ENCODE results near the gene DDRGK1. TPM values are rescaled to one million over a fixed set of nuclear protein-coding genes. Genes with fewer than 3 reads are reported as not detected.

The DDRGK1 gene
- total RNA-seq, 1 donor, result 22.1 TPM

GRCh38 chr20:3171391-3172125 lies 32.9 kb downstream of the DDRGK1 start:
- Histone ChIP-seq H3K4me1 (ENCODE audit: insufficient read depth, low read length) (peaks cover 18% of the 10 kb centered on the region), H3K27me3 (ENCODE audit: insufficient read depth, low read length) (peaks cover 60% of the 10 kb centered on the region), H3K9me3 (ENCODE audit: low read depth, low read length) (no peaks in the 10 kb centered on the region), H3K4me3 (ENCODE audit: low read length) (no peak overlapping the region)

GRCh38 chr20:3168829-3169590 lies 35.5 kb downstream of the DDRGK1 start:
- Histone ChIP-seq H3K9me3 (ENCODE audit: low read depth, low read length) (no peaks in the 10 kb centered on the region), H3K4me3 (ENCODE audit: low read length) (no peak overlapping the region), H3K4me1 (ENCODE audit: insufficient read depth, low read length) (peaks cover 13% of the 10 kb centered on the region), H3K27me3 (ENCODE audit: insufficient read depth, low read length) (peaks cover 42% of the 10 kb centered on the region)

GRCh38 chr20:3168079-3168828 lies 36.2 kb downstream of the DDRGK1 start:
- Histone ChIP-seq H3K4me3 (ENCODE audit: low read length) (no peak overlapping the region), H3K27me3 (ENCODE audit: insufficient read depth, low read length) (peaks cover 38% of the 10 kb centered on the region)

GRCh38 chr20:3167738-3168078 lies 36.8 kb downstream of the DDRGK1 start:
- H3K9me3 ChIP-seq (ENCODE audit: low read depth, low read length), result no peaks in the 10 kb centered on the region
- H3K27me3 ChIP-seq (ENCODE audit: insufficient read depth, low read length), result peaks cover 37% of the 10 kb centered on the region
- peaks cover 3% of the 10 kb centered on the region for H3K4me1 ChIP-seq (ENCODE audit: insufficient read depth, low read length)
- no peak overlapping the region for H3K4me3 ChIP-seq (ENCODE audit: low read length)

More at GRCh38 chr20:3168079-3168828, 36.2 kb downstream of the DDRGK1 start:
- peaks cover 7% of the 10 kb centered on the region for H3K4me1 ChIP-seq (ENCODE audit: insufficient read depth, low read length)
- no peaks in the 10 kb centered on the region for H3K9me3 ChIP-seq (ENCODE audit: low read depth, low read length)

GRCh38 chr20:3166913-3167342 lies 37.6 kb downstream of the DDRGK1 start:
- Histone ChIP-seq H3K4me1 (ENCODE audit: insufficient read depth, low read length) (no peaks in the 10 kb centered on the region), H3K27me3 (ENCODE audit: insufficient read depth, low read length) (peaks cover 29% of the 10 kb centered on the region), H3K9me3 (ENCODE audit: low read depth, low read length) (no peaks in the 10 kb centered on the region), H3K4me3 (ENCODE audit: low read length) (no peak overlapping the region)

GRCh38 chr20:3166338-3166912 lies 38.1 kb downstream of the DDRGK1 start:
- H3K4me1 ChIP-seq (ENCODE audit: insufficient read depth, low read length), result no peaks in the 10 kb centered on the region
- H3K27me3 ChIP-seq (ENCODE audit: insufficient read depth, low read length), result peaks cover 25% of the 10 kb centered on the region
- H3K4me3 ChIP-seq (ENCODE audit: low read length), result no peak overlapping the region
- H3K9me3 ChIP-seq (ENCODE audit: low read depth, low read length), result no peaks in the 10 kb centered on the region

- Histone ChIP-seq H3K9me3 (ENCODE audit: low read depth, low read length) (no peaks in the 10 kb centered on the region), H3K27me3 (ENCODE audit: insufficient read depth, low read length) (peaks cover 22% of the 10 kb centered on the region), H3K4me1 (ENCODE audit: insufficient read depth, low read length) (no peaks in the 10 kb centered on the region), H3K4me3 (ENCODE audit: low read length) (no peak overlapping the region)
These were observed 38.8 kb downstream of the DDRGK1 start for GRCh38 chr20:3165473-3166337.

- Histone ChIP-seq H3K27me3 (ENCODE audit: insufficient read depth, low read length) (peaks cover 22% of the 10 kb centered on the region), H3K4me1 (ENCODE audit: insufficient read depth, low read length) (peaks cover 5% of the 10 kb centered on the region), H3K4me3 (ENCODE audit: low read length) (no peak overlapping the region), H3K9me3 (ENCODE audit: low read depth, low read length) (no peaks in the 10 kb centered on the region)
These were observed 39.6 kb downstream of the DDRGK1 start for GRCh38 chr20:3164763-3165410.

GRCh38 chr20:3164043-3164762 lies 40.3 kb downstream of the DDRGK1 start:
- peaks cover 5% of the 10 kb centered on the region for H3K4me1 ChIP-seq (ENCODE audit: insufficient read depth, low read length)
- peaks cover 20% of the 10 kb centered on the region for H3K27me3 ChIP-seq (ENCODE audit: insufficient read depth, low read length)
- H3K9me3 ChIP-seq (ENCODE audit: low read depth, low read length), result no peaks in the 10 kb centered on the region
- no peak overlapping the region for H3K4me3 ChIP-seq (ENCODE audit: low read length)

GRCh38 chr20:3163099-3164042 lies 41.1 kb downstream of the DDRGK1 start:
- Histone ChIP-seq H3K27me3 (ENCODE audit: insufficient read depth, low read length) (peaks cover 12% of the 10 kb centered on the region), H3K9me3 (ENCODE audit: low read depth, low read length) (no peaks in the 10 kb centered on the region), H3K4me3 (ENCODE audit: low read length) (no peak overlapping the region), H3K4me1 (ENCODE audit: insufficient read depth, low read length) (peaks cover 13% of the 10 kb centered on the region)

- H3K4me3 ChIP-seq (ENCODE audit: low read length), result no peak overlapping the region
- no peaks in the 10 kb centered on the region for H3K9me3 ChIP-seq (ENCODE audit: low read depth, low read length)
- peaks cover 26% of the 10 kb centered on the region for H3K4me1 ChIP-seq (ENCODE audit: insufficient read depth, low read length)
- peaks cover 3% of the 10 kb centered on the region for H3K27me3 ChIP-seq (ENCODE audit: insufficient read depth, low read length)
These were observed 42.3 kb downstream of the DDRGK1 start for GRCh38 chr20:3162080-3162611.

GRCh38 chr20:3161316-3162079 lies 43.0 kb downstream of the DDRGK1 start:
- Histone ChIP-seq H3K9me3 (ENCODE audit: low read depth, low read length) (no peaks in the 10 kb centered on the region), H3K4me1 (ENCODE audit: insufficient read depth, low read length) (peaks cover 32% of the 10 kb centered on the region), H3K27me3 (ENCODE audit: insufficient read depth, low read length) (no peaks in the 10 kb centered on the region), H3K4me3 (ENCODE audit: low read length) (no peak overlapping the region)

Data from mononuclear cell (primary cell).